ENCODE measurements around the gene FAM222B. TPM values are rescaled to one million over a fixed set of nuclear protein-coding genes. Genes with fewer than 3 reads are reported as not detected.

FAM222B gene
- polyA plus RNA-seq, 2 of the 4 experiments (the other 2 are of a cell fraction), result 10.7 to 15.6 TPM

DNA sequence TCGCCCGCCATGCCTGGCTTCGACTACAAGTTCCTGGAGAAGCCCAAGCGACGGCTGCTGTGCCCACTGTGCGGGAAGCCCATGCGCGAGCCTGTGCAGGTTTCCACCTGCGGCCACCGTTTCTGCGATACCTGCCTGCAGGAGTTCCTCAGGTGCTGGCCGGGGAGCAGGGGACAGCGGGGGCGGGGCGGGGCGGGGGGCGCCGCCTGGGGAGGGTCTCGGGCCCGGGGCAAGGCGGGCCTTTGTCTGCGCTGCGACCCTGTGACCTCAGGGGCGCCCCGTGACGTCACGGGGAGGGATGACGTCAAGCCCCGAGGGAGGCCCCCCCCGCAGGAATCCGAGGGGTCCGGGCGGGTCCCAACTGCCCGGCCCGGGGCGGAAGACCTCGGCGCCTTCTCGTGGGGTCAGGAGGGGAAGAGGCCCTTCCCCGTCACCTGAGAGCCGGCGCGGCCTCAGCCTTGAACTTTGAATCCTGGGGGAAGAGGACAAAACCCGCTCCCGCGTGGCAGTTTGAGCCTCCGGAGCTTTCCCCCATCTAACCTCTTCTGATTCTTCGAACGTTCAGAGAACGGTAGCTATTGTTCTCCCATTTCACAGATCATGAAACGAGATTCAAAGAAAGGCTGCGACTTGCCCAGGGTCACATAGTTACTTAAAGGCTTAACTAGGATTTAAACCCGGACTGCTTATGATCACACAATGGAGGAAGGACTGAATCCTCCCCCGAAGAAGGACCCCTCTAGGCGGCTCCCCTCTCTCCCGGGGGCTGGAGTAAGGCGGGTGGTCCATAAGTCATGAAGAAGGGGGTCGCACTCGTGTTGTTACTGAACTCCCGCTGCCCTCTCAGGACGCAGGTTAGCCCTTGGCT is 98.3 kb downstream of the FAM222B start (continued):
- peak; percentile 53 for TF ChIP-seq REST (IDR thresholded peaks at IDR 0.05)
- TF ChIP-seq ELK1 (IDR thresholded peaks at IDR 0.05; ENCODE audit: low read depth, low read length), result no peak
- peak; percentile 100 for TF ChIP-seq MAZ (IDR thresholded peaks at IDR 0.05; ENCODE audit: borderline replicate concordance, low read depth, low read length)
- TF ChIP-seq ZSCAN20 (CRISPR knock-in tag; IDR thresholded peaks at IDR 0.05), result no peak
- no peak for TF ChIP-seq BHLHE40 (IDR thresholded peaks at IDR 0.05; ENCODE audit: low read depth, low read length)
- no peak for TF ChIP-seq CBX2 (IDR thresholded peaks at IDR 0.05; ENCODE audit: borderline replicate concordance, low read depth)
- TF ChIP-seq MAFK (IDR thresholded peaks at IDR 0.05; ENCODE audit: partially characterized antibody), result no peak
- no peak; a peak in 2 of 5 replicates for TF ChIP-seq RAD21 (conservative IDR thresholded peaks at IDR 0.05 in 1 of 2, IDR thresholded peaks at IDR 0.05 in 1 of 2)
- TF ChIP-seq HES2 (IDR thresholded peaks at IDR 0.05), result no peak
- no peak for TF ChIP-seq HOXB5 (CRISPR knock-in tag; IDR thresholded peaks at IDR 0.05)
- TF ChIP-seq ESRRA (IDR thresholded peaks at IDR 0.05; ENCODE audit: borderline replicate concordance, low read length), result no peak
- TF ChIP-seq POLR2A (IDR thresholded peaks at IDR 0.05; ENCODE audit: low read length), result no peak
- 0 out of 2 replicates have a peak, but pooled peaks have one; percentile 4 for TF ChIP-seq MAX (IDR thresholded peaks at IDR 0.05)
- no peak for TF ChIP-seq TP53 (CRISPR knock-in tag; IDR thresholded peaks at IDR 0.05)
- TF ChIP-seq TFCP2L1 (CRISPR knock-in tag; IDR thresholded peaks at IDR 0.05), result no peak
- TF ChIP-seq, protein P1, sequence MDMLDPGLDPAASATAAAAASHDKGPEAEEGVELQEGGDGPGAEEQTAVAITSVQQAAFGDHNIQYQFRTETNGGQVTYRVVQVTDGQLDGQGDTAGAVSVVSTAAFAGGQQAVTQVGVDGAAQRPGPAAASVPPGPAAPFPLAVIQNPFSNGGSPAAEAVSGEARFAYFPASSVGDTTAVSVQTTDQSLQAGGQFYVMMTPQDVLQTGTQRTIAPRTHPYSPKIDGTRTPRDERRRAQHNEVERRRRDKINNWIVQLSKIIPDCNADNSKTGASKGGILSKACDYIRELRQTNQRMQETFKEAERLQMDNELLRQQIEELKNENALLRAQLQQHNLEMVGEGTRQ (IDR thresholded peaks at IDR 0.05), result no peak
- TF ChIP-seq JUN (IDR thresholded peaks at IDR 0.05), result peak; percentile 20 to 88; a peak in 4 of 5 replicates
- no peak for TF ChIP-seq CHD2 (IDR thresholded peaks at IDR 0.05; ENCODE audit: low read length, partially characterized antibody)
- no peak for TF ChIP-seq NFE2L2 (conservative IDR thresholded peaks at IDR 0.05; ENCODE audit: low read length)
- 0 out of 2 replicates have a peak, but pooled peaks have one; percentile 21 for TF ChIP-seq RARB (CRISPR knock-in tag; IDR thresholded peaks at IDR 0.05)
- TF ChIP-seq FOSL2 (IDR thresholded peaks at IDR 0.05), result no peak
- peak; percentile 63 for TF ChIP-seq FOSL2 (CRISPR knock-in tag; IDR thresholded peaks at IDR 0.05)
- TF ChIP-seq KDM1A (IDR thresholded peaks at IDR 0.05; ENCODE audit: low read depth), result peak; percentile 71; the same call in 1 of the 2 replicates
- TF ChIP-seq RNF2 (IDR thresholded peaks at IDR 0.05; ENCODE audit: borderline replicate concordance, low read depth), result no peak
- no peak for TF ChIP-seq POLR2AphosphoS2 (conservative IDR thresholded peaks at IDR 0.05; ENCODE audit: low read length)
- peak; percentile 40; the same call in 1 of the 2 replicates for TF ChIP-seq RFX5 (IDR thresholded peaks at IDR 0.05)
- no peak for TF ChIP-seq ZFP36 (IDR thresholded peaks at IDR 0.05; ENCODE audit: borderline replicate concordance, partially characterized antibody)
- no peak for TF ChIP-seq CEBPB (IDR thresholded peaks at IDR 0.05)

Data from A549 (cell line).